Keratinocyte (primary cell): ENCODE data around the gene STX5. TPM values are rescaled to one million over a fixed set of nuclear protein-coding genes. Genes with fewer than 3 reads are reported as not detected.

Experiments used
- DNase-seq: peaks from one replicate; pipeline ENCODE4 v3.0.0-alpha.2; 2011; ENCODE audit warnings: low read depth, missing footprints, low spot score
- FAIRE-seq: peaks from 2 replicates; lab custom pipeline; 2011; peaks lifted over from hg19 to GRCh38; lab: Jason Lieb, UNC
- H2AFZ ChIP-seq: 2 replicates; pipeline ENCODE4 v1.6.0; 2012; ENCODE audit warnings: low read length, control low read depth, inconsistent platforms; ENCODE audit not compliant: control insufficient read depth
- H3K27ac ChIP-seq: 2 replicates; pipeline ENCODE4 v1.5.1; 2011; ENCODE audit warnings: low read length; ENCODE audit not compliant: control insufficient read depth, insufficient read depth
- H3K27me3 ChIP-seq: 3 replicates; pipeline ENCODE4 v1.6.0; 2011; ENCODE audit warnings: low read length; ENCODE audit not compliant: control insufficient read depth, insufficient read depth; ENCODE audit errors: extremely low read depth
- H3K36me3 ChIP-seq, 2 experiments: 2 replicates in 1 of 2; 3 replicates in 1 of 2; pipeline ENCODE4 v1.5.1; 2011; ENCODE audit warnings: low read length in 2 of 2, mild to moderate bottlenecking in 1 of 2; ENCODE audit not compliant: control insufficient read depth in 2 of 2, insufficient read depth in 2 of 2; ENCODE audit errors: extremely low read depth in 1 of 2
- H3K4me1 ChIP-seq: 3 replicates; pipeline ENCODE4 v1.5.1; 2011; ENCODE audit warnings: low read length; ENCODE audit not compliant: control insufficient read depth, insufficient read depth; ENCODE audit errors: extremely low read depth
- H3K4me2 ChIP-seq: 3 replicates; pipeline ENCODE4 v1.6.0; 2011; ENCODE audit warnings: low read depth, low read length; ENCODE audit not compliant: control insufficient read depth, insufficient read depth; ENCODE audit errors: extremely low read depth
- H3K4me3 ChIP-seq, 3 experiments: fragments of 200-600 bp in 1 of 3; sonication (generic) in 1 of 3; 2 replicates in 2 of 3; 3 replicates in 1 of 3; pipeline ENCODE4 v1.5.1; 2011 to 2016; ENCODE audit warnings: low read length in 3 of 3, mild to moderate bottlenecking in 3 of 3, control low read depth in 2 of 3, inconsistent platforms in 1 of 3, low read depth in 1 of 3, mixed read lengths in 1 of 3, mixed run types in 1 of 3, moderate library complexity in 1 of 3; ENCODE audit not compliant: control insufficient read depth in 2 of 3, insufficient read depth in 2 of 3; ENCODE audit errors: extremely low read depth in 1 of 3
- H3K79me2 ChIP-seq: 2 replicates; pipeline ENCODE4 v1.6.0; 2012; ENCODE audit warnings: low read length; ENCODE audit not compliant: control insufficient read depth, insufficient read depth
- H3K9ac ChIP-seq: 3 replicates; pipeline ENCODE4 v1.6.0; 2011; ENCODE audit warnings: low read length; ENCODE audit not compliant: control insufficient read depth, insufficient read depth; ENCODE audit errors: extremely low read depth
- H3K9me1 ChIP-seq: 3 replicates; pipeline ENCODE4 v1.6.0; 2011; ENCODE audit warnings: low read length; ENCODE audit not compliant: control insufficient read depth, insufficient read depth; ENCODE audit errors: extremely low read depth
- H3K9me3 ChIP-seq: 2 replicates; pipeline ENCODE4 v1.5.1; 2012; ENCODE audit warnings: low read depth, low read length; ENCODE audit not compliant: control insufficient read depth
- H4K20me1 ChIP-seq: 3 replicates; pipeline ENCODE4 v1.6.0; 2011; ENCODE audit warnings: low read length; ENCODE audit not compliant: control insufficient read depth, insufficient read depth; ENCODE audit errors: extremely low read depth
- EZH2 ChIP-seq: IDR thresholded peaks from one replicate; pipeline ENCODE4 v1.6.1; 2012; ENCODE audit warnings: inconsistent platforms, mild to moderate bottlenecking, low read length, moderate library complexity
- dilution Hi-C: fragments of 300-500 bp; cut with MboI; formaldehyde crosslinking; loops from one replicate; pipeline ENCODE4 v1.7.0; 2020; ENCODE audit warnings: low sequenced_read_pairs; ENCODE audit not compliant: extremely low pct_ligation_motif_present
- polyA plus RNA-seq, 5 experiments: library from polyadenylated mRNA; depleted of rRNA in 3 of 5; stranded (reverse) in 3 of 5; stranded (forward) in 1 of 5; unstranded in 1 of 5; fragments of >200 nt; gene quantifications; 1 replicate in 1 of 5; 2 replicates in 3 of 5; 3 replicates in 1 of 5; pipeline versions ENCODE4 v1.2.1 to v1.2.3, GENCODE V29; 2011 to 2012; ENCODE audit warnings: missing spikeins in 2 of 5, low read depth in 1 of 5, low replicate concordance in 1 of 5
- TF ChIP-seq, protein P1 (sequence below), 3 experiments: IDR thresholded peaks in 1 of 3; conservative IDR thresholded peaks in 1 of 3; optimal IDR thresholded peaks in 1 of 3; 2 replicates in 2 of 3; 3 replicates in 1 of 3; pipeline versions ENCODE3 to v1.5.1; 2011; ENCODE audit warnings: low read length in 3 of 3, mild to moderate bottlenecking in 3 of 3, moderate library complexity in 2 of 3, control low read depth in 1 of 3, inconsistent platforms in 1 of 3; ENCODE audit not compliant: insufficient read depth in 2 of 3; ENCODE audit errors: extremely low read depth in 1 of 3

The STX5 gene
- polyA plus RNA-seq, 1 donor (not counting 4 experiments of a cell fraction or from before 2014, with no cell fraction given) = 20.4 TPM

DNA sequence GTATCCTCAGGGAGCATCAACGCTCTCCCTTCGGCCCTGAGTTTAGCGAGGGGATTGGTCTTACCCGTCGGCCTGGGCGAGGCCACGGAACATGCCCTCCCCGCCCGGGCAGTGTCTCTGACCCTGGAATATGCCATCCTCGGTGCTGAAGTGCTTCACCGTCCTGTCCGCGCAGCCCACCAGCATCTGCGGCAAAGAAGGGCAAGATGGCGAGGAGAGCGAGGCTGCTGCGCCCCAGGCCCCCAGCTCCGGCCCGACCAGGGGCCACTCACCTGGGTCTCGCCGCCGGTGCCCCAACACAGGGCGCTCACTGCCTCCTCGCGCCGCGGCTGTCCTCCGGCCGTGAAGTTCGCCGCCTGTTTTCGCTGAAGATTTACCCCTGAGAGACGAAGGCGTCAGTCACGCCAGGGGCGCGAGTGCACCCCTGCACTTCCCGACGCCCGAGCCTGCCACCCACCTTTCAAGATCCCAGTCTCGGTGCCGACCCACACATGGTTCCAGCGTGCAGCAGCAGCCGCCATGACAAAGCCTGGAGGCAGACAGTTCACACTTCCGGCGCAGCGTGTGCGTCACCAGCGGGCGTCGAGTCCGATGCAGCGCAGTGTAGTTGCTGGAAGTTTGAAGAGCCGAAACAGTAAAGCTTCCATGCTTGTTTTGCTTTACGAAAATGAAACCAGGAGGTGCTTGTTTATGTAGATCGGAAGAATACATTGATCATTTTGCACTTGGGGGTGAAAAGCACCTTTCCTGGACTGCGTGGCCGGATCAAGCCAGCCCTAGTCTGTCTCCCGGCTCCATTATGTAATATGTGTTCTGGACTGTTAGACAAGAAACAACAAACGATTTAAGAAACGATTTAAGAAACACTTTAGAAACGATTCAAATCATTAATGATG, 7.4 kb upstream of the STX5 start, which contains the start of gene WDR74:
TSS of gene WDR74 (minus strand) at position 541 of the 896 bp plus-strand sequence. CDS start at position 521, 20 bp downstream.
- peak within 1 kb of the TSS; percentile 80 for H2AFZ ChIP-seq
- peak within 1 kb of the TSS; percentile 94 for H3K9ac ChIP-seq
- H3K27me3 ChIP-seq = no peaks in the 10 kb centered on the region
- peak within 1 kb of the TSS; percentile 80 to 95 (median 81) for H3K4me3 ChIP-seq
- peaks cover 14% of the 10 kb centered on the region for H3K4me1 ChIP-seq
- no peaks in the 10 kb centered on the region for H3K9me1 ChIP-seq
- no peak for TF ChIP-seq EZH2
- TF ChIP-seq, protein P1, sequence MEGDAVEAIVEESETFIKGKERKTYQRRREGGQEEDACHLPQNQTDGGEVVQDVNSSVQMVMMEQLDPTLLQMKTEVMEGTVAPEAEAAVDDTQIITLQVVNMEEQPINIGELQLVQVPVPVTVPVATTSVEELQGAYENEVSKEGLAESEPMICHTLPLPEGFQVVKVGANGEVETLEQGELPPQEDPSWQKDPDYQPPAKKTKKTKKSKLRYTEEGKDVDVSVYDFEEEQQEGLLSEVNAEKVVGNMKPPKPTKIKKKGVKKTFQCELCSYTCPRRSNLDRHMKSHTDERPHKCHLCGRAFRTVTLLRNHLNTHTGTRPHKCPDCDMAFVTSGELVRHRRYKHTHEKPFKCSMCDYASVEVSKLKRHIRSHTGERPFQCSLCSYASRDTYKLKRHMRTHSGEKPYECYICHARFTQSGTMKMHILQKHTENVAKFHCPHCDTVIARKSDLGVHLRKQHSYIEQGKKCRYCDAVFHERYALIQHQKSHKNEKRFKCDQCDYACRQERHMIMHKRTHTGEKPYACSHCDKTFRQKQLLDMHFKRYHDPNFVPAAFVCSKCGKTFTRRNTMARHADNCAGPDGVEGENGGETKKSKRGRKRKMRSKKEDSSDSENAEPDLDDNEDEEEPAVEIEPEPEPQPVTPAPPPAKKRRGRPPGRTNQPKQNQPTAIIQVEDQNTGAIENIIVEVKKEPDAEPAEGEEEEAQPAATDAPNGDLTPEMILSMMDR (optimal IDR thresholded peaks at IDR 0.05 in 1 of 3, IDR thresholded peaks at IDR 0.05 in 1 of 3, conservative IDR thresholded peaks at IDR 0.05 in 1 of 3; ENCODE audit: extremely low read depth in 1 of 3, insufficient read depth in 2 of 3, low read length in 3 of 3) = no peak
- H3K4me2 ChIP-seq = peak within 1 kb of the TSS; percentile 85
- DNase-seq = no peak
- peaks cover 15 to 20% of the 10 kb centered on the region in 2 experiments for H3K36me3 ChIP-seq
- peak within 1 kb of the TSS; percentile 98 for H3K27ac ChIP-seq
- dilution Hi-C loops = no loop called here
- no peaks in the 10 kb centered on the region for H3K9me3 ChIP-seq
- FAIRE-seq = no peak
- peaks cover 38% of the 10 kb centered on the region for H3K79me2 ChIP-seq
- H4K20me1 ChIP-seq = no peaks in the 10 kb centered on the region

DNA sequence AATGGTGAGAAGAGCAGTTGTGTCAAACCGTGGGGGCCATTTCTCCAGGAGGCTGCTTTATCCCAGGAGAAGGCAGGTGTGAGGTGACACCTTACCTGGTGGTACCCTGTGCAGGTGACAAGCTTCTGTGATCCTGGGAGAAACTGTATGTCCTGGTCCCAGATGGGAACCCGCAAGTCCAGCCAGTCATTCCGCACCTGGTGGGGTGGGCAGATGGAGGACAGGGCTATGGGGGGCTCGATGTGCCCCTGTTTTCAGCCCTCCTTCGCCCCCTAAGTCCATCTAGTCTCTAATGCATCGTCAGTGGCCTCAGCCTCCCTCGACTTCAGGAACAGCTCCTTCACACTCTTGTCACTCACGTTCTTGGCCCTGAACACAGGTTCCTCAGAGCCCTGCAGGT, 3.5 kb upstream of the STX5 start:
- H3K27ac ChIP-seq = no peak overlapping the region
- no peaks in the 10 kb centered on the region for H3K27me3 ChIP-seq
- no peaks in the 10 kb centered on the region for H3K9me3 ChIP-seq
- DNase-seq (no peak), FAIRE-seq (no peak)
- no peak for TF ChIP-seq EZH2
- TF ChIP-seq, protein P1 (optimal IDR thresholded peaks at IDR 0.05 in 1 of 3, IDR thresholded peaks at IDR 0.05 in 1 of 3, conservative IDR thresholded peaks at IDR 0.05 in 1 of 3; ENCODE audit: extremely low read depth in 1 of 3, insufficient read depth in 2 of 3, low read length in 3 of 3) = no peak
- dilution Hi-C loops = no loop called here
- H3K79me2 ChIP-seq = peaks cover 54% of the 10 kb centered on the region
- H3K9me1 ChIP-seq = no peaks in the 10 kb centered on the region
- H3K4me1 ChIP-seq = peaks cover 12% of the 10 kb centered on the region
- H2AFZ ChIP-seq = no peak overlapping the region
- H4K20me1 ChIP-seq = no peaks in the 10 kb centered on the region
- no peak overlapping the region for H3K9ac ChIP-seq
- H3K4me2 ChIP-seq = no peak overlapping the region
- H3K4me3 ChIP-seq = no peak overlapping the region
- peaks cover 24 to 29% of the 10 kb centered on the region in 2 experiments for H3K36me3 ChIP-seq
